ENCODE results near the gene BIRC7.

DNA sequence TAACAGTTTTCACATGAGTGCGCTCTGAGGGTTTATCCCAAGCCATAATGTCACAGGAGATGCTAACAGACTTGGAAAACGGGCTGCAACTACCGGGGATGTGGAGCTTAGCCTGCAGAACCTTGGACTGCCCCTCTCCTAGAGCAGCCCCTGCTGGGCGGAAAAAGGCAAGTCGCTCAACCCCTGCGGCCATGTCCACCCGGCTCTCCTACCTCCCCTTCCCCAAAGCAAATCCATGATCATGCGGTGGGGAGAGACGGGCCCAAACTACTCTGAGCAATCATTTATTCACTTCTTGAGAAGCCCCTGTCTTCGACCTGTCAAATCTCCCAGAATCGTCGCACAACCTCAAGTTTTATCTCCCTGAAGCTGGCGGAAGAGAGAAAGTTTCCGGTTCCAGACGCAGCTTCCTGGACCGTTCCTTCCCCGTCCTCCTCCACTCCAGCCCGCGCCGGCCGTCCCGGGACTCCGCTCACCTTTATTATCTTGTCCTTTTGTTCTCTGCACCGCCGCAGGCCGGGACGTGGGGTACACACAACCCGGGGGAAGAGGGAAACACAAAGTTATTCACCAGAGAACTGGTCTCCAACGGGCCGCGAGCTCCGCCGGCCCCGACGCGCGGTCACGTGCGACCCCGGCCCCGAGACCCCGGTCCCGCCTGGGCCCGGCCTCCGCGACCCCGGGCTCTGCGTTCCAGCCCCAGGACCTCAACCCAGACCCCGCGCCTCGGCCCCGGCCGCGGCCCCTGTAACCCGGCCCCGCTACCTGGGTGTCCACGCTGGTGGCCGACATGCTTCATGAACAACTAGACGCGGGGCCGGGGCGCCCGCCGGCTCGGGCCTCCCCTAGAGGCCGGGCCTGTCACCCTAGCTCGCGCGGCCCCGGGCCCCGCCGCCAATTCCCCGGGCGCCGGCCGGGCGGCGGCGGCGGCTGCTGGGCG, 20.3 kb upstream of the BIRC7 start:
- TF ChIP-seq CEBPB (IDR thresholded peaks at IDR 0.05; ENCODE audit: low read depth), result no peak
- no peak for TF ChIP-seq ZNF274 (IDR thresholded peaks at IDR 0.05; ENCODE audit: low read depth, low read length)
- no peak for TF ChIP-seq POLR2A (IDR thresholded peaks at IDR 0.05; ENCODE audit: borderline replicate concordance, extremely low read depth, insufficient read depth, insufficient read length)
- no peak for TF ChIP-seq EGR1 (IDR thresholded peaks at IDR 0.05; ENCODE audit: low read depth)
- peak; percentile 49 to 70 (median 64); a peak in 5 of 6 replicates for TF ChIP-seq CTCF (IDR thresholded peaks at IDR 0.05 in 2 of 3, conservative IDR thresholded peaks at IDR 0.05 in 1 of 3; ENCODE audit: borderline replicate concordance in 1 of 3, insufficient read depth in 1 of 3, low read depth in 2 of 3, low read length in 2 of 3)
- peak; percentile 35 for TF ChIP-seq YY1 (IDR thresholded peaks at IDR 0.05; ENCODE audit: extremely low read depth, insufficient replicate concordance, low read depth, low read length)
- TF ChIP-seq MAX (IDR thresholded peaks at IDR 0.05), result peak; percentile 31; the same call in 1 of the 2 replicates
- TF ChIP-seq RAD21 (IDR thresholded peaks at IDR 0.05; ENCODE audit: low read depth), result peak; percentile 70
- no peak for TF ChIP-seq TCF7L2 (IDR thresholded peaks at IDR 0.05; ENCODE audit: borderline replicate concordance, extremely low read depth, insufficient read depth, insufficient read length)
- TF ChIP-seq, protein P1, sequence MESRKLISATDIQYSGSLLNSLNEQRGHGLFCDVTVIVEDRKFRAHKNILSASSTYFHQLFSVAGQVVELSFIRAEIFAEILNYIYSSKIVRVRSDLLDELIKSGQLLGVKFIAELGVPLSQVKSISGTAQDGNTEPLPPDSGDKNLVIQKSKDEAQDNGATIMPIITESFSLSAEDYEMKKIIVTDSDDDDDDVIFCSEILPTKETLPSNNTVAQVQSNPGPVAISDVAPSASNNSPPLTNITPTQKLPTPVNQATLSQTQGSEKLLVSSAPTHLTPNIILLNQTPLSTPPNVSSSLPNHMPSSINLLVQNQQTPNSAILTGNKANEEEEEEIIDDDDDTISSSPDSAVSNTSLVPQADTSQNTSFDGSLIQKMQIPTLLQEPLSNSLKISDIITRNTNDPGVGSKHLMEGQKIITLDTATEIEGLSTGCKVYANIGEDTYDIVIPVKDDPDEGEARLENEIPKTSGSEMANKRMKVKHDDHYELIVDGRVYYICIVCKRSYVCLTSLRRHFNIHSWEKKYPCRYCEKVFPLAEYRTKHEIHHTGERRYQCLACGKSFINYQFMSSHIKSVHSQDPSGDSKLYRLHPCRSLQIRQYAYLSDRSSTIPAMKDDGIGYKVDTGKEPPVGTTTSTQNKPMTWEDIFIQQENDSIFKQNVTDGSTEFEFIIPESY (IDR thresholded peaks at IDR 0.05; ENCODE audit: extremely low read depth, insufficient replicate concordance, low read length), result no peak
- no peak for TF ChIP-seq POLR2AphosphoS5 (IDR thresholded peaks at IDR 0.05; ENCODE audit: low read depth, low read length)
- no peak for TF ChIP-seq REST (IDR thresholded peaks at IDR 0.05; ENCODE audit: low read depth)
- TF ChIP-seq EZH2 (IDR thresholded peaks at IDR 0.05), result no peak
- no peak for TF ChIP-seq JUND (IDR thresholded peaks at IDR 0.05)
